Gastrocnemius medialis (tissue), 4 donors: ENCODE results near the gene PRDM16. TPM values are rescaled to one million over a fixed set of nuclear protein-coding genes. Genes with fewer than 3 reads are reported as not detected.

Experiments used
- ATAC-seq, 2 donors: fragments of 150-250 bp; one replicate each; pipeline ENCODE4 v1.9.1; 2016
- DNase-seq, 2 donors: peaks; one replicate each; pipeline ENCODE4 v3.0.0-alpha.2; 2019
- H3K27ac ChIP-seq, 4 donors: fragments of 200-600 bp; sonication (generic); 1 replicate in 1 of 4; 2 replicates in 3 of 4; pipeline ENCODE4 v1.5.1; 2016 to 2018; ENCODE audit warnings: mild to moderate bottlenecking in 2 of 4, moderate library complexity in 1 of 4
- H3K27me3 ChIP-seq, 3 donors: fragments of 200-600 bp; sonication (generic) in 2 of 3; 1 replicate in 1 of 3; 2 replicates in 2 of 3; pipeline versions ENCODE4 v1.5.1 to v1.6.0; 2016 to 2019; ENCODE audit warnings: mild to moderate bottlenecking in 1 of 3, moderate library complexity in 1 of 3
- H3K36me3 ChIP-seq, 2 donors: fragments of 200-600 bp; sonication (generic) in 1 of 2; one replicate each; pipeline ENCODE4 v1.5.1; 2017 to 2018
- H3K4me1 ChIP-seq, 2 donors: fragments of 200-600 bp; sonication (generic) in 1 of 2; one replicate each; pipeline ENCODE4 v1.5.1; 2016 to 2017; ENCODE audit warnings: mild to moderate bottlenecking in 2 of 2
- H3K4me3 ChIP-seq, 4 donors: fragments of 200-600 bp; sonication (generic) in 3 of 4; 1 replicate in 1 of 4; 2 replicates in 3 of 4; pipeline ENCODE4 v1.5.1; 2016 to 2019; ENCODE audit warnings: mild to moderate bottlenecking in 2 of 4
- H3K9me3 ChIP-seq, 3 donors: fragments of 200-600 bp; sonication (generic) in 2 of 3; 1 replicate in 1 of 3; 2 replicates in 2 of 3; pipeline ENCODE4 v1.5.1; 2016 to 2019
- POLR2A ChIP-seq, 2 donors: fragments of 450-650 bp; IDR thresholded peaks; one replicate each; pipeline ENCODE4 v1.6.1; 2017; ENCODE audit warnings: antibody characterized with exemption in 2 of 2, mild to moderate bottlenecking in 2 of 2, moderate library complexity in 2 of 2
- in situ Hi-C, 4 donors: fragments of 200-750 bp; cut with MboI; loops; one replicate each; pipeline versions ENCODE4 v1.15.0 to v1.8.0; 2017; ENCODE audit warnings: low sequenced_read_pairs in 4 of 4
- intact Hi-C: fragments of 100-400 bp; cut with DNase I; formaldehyde crosslinking; loops from one replicate; pipeline ENCODE4 v1.15.1; 2023; ENCODE audit warnings: low total_unique reads
- total RNA-seq, 4 donors: library from RNA; depleted of rRNA; stranded (reverse); fragments of >200 nt; gene quantifications; one replicate each; pipeline versions ENCODE4 v1.1.0 to v1.2.3, GENCODE V29; 2016
- TF ChIP-seq, protein P1 (sequence below), 5 experiments: fragments of 450-650 bp in 3 of 5; fragments of 200-600 bp in 2 of 5; sonication (generic) in 2 of 5; IDR thresholded peaks in 4 of 5; conservative IDR thresholded peaks in 1 of 5; 1 replicate in 4 of 5; 2 replicates in 1 of 5; pipeline ENCODE4 v1.5.1; 2016 to 2019; ENCODE audit warnings: antibody characterized with exemption in 5 of 5, mild to moderate bottlenecking in 3 of 5, moderate library complexity in 3 of 5

The PRDM16 gene
- total RNA-seq, 4 donors from 2014 or later = 0.03 to 0.19 (median 0.17) TPM

- ATAC-seq (no peak), DNase-seq (no peak)
- in situ Hi-C loops = no loop called here
- Histone ChIP-seq H3K27me3 (peaks cover 0 to 23% (median 6%) of the 10 kb centered on the region in 3 donors), H3K27ac (no peak overlapping the region), H3K4me3 (no peak overlapping the region), H3K4me1 (no peaks in the 10 kb centered on the region), H3K9me3 (no peaks in the 10 kb centered on the region), H3K36me3 (no peaks in the 10 kb centered on the region)
- intact Hi-C loops = no loop called here
- TF ChIP-seq, protein P1, sequence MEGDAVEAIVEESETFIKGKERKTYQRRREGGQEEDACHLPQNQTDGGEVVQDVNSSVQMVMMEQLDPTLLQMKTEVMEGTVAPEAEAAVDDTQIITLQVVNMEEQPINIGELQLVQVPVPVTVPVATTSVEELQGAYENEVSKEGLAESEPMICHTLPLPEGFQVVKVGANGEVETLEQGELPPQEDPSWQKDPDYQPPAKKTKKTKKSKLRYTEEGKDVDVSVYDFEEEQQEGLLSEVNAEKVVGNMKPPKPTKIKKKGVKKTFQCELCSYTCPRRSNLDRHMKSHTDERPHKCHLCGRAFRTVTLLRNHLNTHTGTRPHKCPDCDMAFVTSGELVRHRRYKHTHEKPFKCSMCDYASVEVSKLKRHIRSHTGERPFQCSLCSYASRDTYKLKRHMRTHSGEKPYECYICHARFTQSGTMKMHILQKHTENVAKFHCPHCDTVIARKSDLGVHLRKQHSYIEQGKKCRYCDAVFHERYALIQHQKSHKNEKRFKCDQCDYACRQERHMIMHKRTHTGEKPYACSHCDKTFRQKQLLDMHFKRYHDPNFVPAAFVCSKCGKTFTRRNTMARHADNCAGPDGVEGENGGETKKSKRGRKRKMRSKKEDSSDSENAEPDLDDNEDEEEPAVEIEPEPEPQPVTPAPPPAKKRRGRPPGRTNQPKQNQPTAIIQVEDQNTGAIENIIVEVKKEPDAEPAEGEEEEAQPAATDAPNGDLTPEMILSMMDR (IDR thresholded peaks at IDR 0.05 in 4 of 5, conservative IDR thresholded peaks at IDR 0.05 in 1 of 5) = no peak
Measured at GRCh38 chr1:3373700-3374405, 304.9 kb downstream of the PRDM16 start.

DNA sequence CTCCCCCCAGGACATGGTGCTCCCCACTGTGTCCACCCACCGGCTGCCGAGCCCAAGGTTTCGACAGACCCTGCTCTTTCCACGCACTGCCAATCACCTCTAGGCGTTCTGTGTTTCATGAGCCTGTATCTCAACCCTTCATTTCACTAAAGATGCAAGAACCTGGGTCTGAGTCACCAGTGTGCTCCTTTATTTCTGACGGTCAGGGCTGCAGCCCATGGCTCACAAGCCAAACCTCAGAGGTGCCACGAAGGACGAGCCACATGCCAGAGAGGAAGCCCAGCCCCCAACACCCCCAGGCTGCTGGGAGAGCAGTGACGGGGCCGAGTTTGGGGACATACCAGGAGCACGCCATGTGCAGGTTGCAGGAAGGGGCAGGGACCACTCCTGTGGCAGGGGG lies 306.2 kb downstream of the PRDM16 start:
- H3K27me3 ChIP-seq = peaks cover 0 to 22% (median 6%) of the 10 kb centered on the region in 3 donors
- H3K27ac ChIP-seq = no peak overlapping the region
- no peaks in the 10 kb centered on the region for H3K4me1 ChIP-seq
- TF ChIP-seq, protein P1 (IDR thresholded peaks at IDR 0.05 in 4 of 5, conservative IDR thresholded peaks at IDR 0.05 in 1 of 5) = no peak
- TF ChIP-seq POLR2A (IDR thresholded peaks at IDR 0.05) = no peak
- no peak for ATAC-seq
- H3K9me3 ChIP-seq = no peaks in the 10 kb centered on the region
- in situ Hi-C loops = no loop called here
- DNase-seq = no peak
- no peak overlapping the region for H3K4me3 ChIP-seq
- H3K36me3 ChIP-seq = no peaks in the 10 kb centered on the region
- intact Hi-C loops = no loop called here

DNA sequence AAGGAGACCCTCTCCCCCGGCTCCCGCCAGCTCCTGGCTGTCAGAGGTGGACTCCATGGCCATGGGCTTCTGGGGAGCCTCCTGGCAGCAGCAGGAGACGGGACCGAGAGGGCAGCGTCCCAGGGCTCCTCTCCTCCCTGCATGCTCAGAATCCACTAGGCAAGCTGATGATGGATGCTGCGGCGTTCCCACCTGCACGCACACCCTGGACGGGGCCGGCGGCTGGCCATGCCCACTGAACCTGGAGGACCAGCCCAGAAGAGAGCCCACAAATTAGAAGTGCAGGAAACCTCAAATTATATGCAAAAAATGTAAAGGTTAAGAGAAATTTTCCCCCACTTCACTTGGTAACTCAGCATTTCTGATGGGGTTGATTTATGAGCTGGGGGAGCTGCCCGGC lies 308.2 kb downstream of the PRDM16 start:
- Histone ChIP-seq H3K27me3 (peaks cover 0 to 23% (median 6%) of the 10 kb centered on the region in 3 donors), H3K36me3 (no peaks in the 10 kb centered on the region), H3K4me3 (no peak overlapping the region), H3K27ac (no peak overlapping the region), H3K9me3 (no peaks in the 10 kb centered on the region), H3K4me1 (no peaks in the 10 kb centered on the region)
- DNase-seq (no peak), ATAC-seq (no peak)
- intact Hi-C loops = no loop called here
- in situ Hi-C loops = no loop called here
- TF ChIP-seq, protein P1 (IDR thresholded peaks at IDR 0.05 in 4 of 5, conservative IDR thresholded peaks at IDR 0.05 in 1 of 5) = no peak
- TF ChIP-seq POLR2A (IDR thresholded peaks at IDR 0.05) = no peak

DNA sequence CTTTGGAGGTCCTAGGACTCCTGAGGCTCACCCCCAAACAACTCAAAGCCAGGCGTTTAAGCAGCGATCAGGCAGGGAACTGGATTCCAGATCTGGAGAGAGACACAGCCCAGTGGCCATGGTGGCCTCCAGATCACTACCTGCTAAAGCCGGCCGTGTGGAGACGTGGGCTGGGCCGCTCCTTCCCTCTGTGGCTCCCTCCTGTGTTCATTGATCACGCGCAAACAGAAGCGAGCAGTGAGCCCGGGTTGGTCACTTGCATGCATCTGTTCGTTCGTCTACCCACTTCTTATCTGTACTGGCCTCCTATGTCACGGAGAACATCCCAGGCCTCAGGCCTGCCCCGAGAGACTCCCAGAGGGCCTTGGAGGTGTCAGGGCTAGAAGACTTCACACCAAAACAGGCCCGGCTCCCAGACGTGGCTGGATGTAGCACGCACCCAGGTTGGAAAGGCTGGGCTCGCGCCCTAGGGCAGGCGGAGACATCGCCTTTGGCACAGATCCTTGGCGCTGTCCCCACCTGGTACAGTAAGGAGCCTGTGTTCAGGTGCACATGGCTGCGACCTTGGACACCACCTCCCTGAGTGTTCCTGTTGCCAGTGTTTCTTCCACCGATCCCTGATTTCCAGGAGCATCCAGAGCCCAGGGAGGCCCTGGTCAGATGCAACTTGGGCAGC lies 308.7 kb downstream of the PRDM16 start:
- DNase-seq = no peak
- H3K27me3 ChIP-seq = peaks cover 0 to 20% (median 6%) of the 10 kb centered on the region in 3 donors
- no peaks in the 10 kb centered on the region for H3K9me3 ChIP-seq
- in situ Hi-C loops = no loop called here
- no peak overlapping the region for H3K4me3 ChIP-seq
- intact Hi-C loops = no loop called here
- no peaks in the 10 kb centered on the region for H3K36me3 ChIP-seq
- no peaks in the 10 kb centered on the region for H3K4me1 ChIP-seq
- no peak for TF ChIP-seq POLR2A (IDR thresholded peaks at IDR 0.05)
- TF ChIP-seq, protein P1 (IDR thresholded peaks at IDR 0.05 in 4 of 5, conservative IDR thresholded peaks at IDR 0.05 in 1 of 5) = no peak
- no peak for ATAC-seq
- no peak overlapping the region for H3K27ac ChIP-seq
